Liver (tissue), 9 donors: ENCODE measurements around the gene GMEB2. TPM values are rescaled to one million over a fixed set of nuclear protein-coding genes. Genes with fewer than 3 reads are reported as not detected.

Source experiments
- DNase-seq: peaks from one replicate; pipeline ENCODE4 v3.0.0-alpha.2; 2017; ENCODE audit warnings: low spot score
- H3K27ac ChIP-seq, 2 donors: one replicate each; pipeline ENCODE4 v1.7.0; 2013; ENCODE audit warnings: inconsistent platforms in 2 of 2, low read length in 2 of 2, control low read depth in 1 of 2, low read depth in 1 of 2, mild to moderate bottlenecking in 1 of 2
- H3K27me3 ChIP-seq, 4 donors: one replicate each; pipeline versions ENCODE4 v1.6.1 to v1.7.0; 2013; ENCODE audit warnings: low read length in 3 of 4, inconsistent platforms in 1 of 4, mild to moderate bottlenecking in 1 of 4, moderate library complexity in 1 of 4; ENCODE audit not compliant: control insufficient read depth in 4 of 4, insufficient read depth in 4 of 4
- H3K36me3 ChIP-seq, 4 donors: one replicate each; pipeline versions ENCODE4 v1.6.1 to v1.7.0; 2013; ENCODE audit warnings: low read length in 3 of 4, mild to moderate bottlenecking in 3 of 4, low read depth in 1 of 4, moderate library complexity in 1 of 4; ENCODE audit not compliant: control insufficient read depth in 4 of 4, insufficient read depth in 3 of 4
- H3K4me1 ChIP-seq, 4 donors: one replicate each; pipeline versions ENCODE4 v1.6.1 to v1.7.0; 2013; ENCODE audit warnings: low read length in 3 of 4, mild to moderate bottlenecking in 3 of 4, moderate library complexity in 1 of 4; ENCODE audit not compliant: control insufficient read depth in 4 of 4, insufficient read depth in 4 of 4
- H3K4me3 ChIP-seq, 3 donors: one replicate each; pipeline versions ENCODE4 v1.6.1 to v1.7.0; 2013; ENCODE audit warnings: low read length in 3 of 3, control low read depth in 1 of 3, low read depth in 1 of 3, mild to moderate bottlenecking in 1 of 3
- H3K9ac ChIP-seq, 2 donors: one replicate each; pipeline ENCODE4 v1.7.0; 2013; ENCODE audit warnings: low read length in 2 of 2, mild to moderate bottlenecking in 2 of 2, moderate library complexity in 2 of 2, control low read depth in 1 of 2, low read depth in 1 of 2
- H3K9me3 ChIP-seq, 4 donors: one replicate each; pipeline versions ENCODE4 v1.6.1 to v1.7.0; 2013; ENCODE audit warnings: low read length in 3 of 4; ENCODE audit not compliant: control insufficient read depth in 4 of 4
- CTCF ChIP-seq: fragments of 150-350 bp; IDR thresholded peaks from 2 replicates; pipeline ENCODE4 v1.5.1; 2017; ENCODE audit warnings: improper control_type of control experiment, low read depth, low read length; ENCODE audit not compliant: missing input control
- EGR1 ChIP-seq, 2 donors: IDR thresholded peaks; 2 replicates each; pipeline ENCODE4 v1.6.1; 2016 to 2018; ENCODE audit warnings: antibody characterized with exemption in 2 of 2, low read depth in 2 of 2
- FOXA1 ChIP-seq: IDR thresholded peaks from 2 replicates; pipeline ENCODE4 v1.6.1; 2016; ENCODE audit warnings: antibody characterized with exemption
- FOXA2 ChIP-seq: IDR thresholded peaks from 2 replicates; pipeline ENCODE4 v1.6.1; 2016; ENCODE audit warnings: antibody characterized with exemption
- GABPA ChIP-seq, 2 donors: IDR thresholded peaks in 1 of 2; conservative IDR thresholded peaks in 1 of 2; 2 replicates each; pipeline ENCODE4 v1.6.1; 2016; ENCODE audit warnings: antibody characterized with exemption in 2 of 2, mild to moderate bottlenecking in 1 of 2, moderate library complexity in 1 of 2
- HNF4A ChIP-seq, 2 donors: conservative IDR thresholded peaks; 2 replicates each; pipeline ENCODE4 v1.6.1; 2016; ENCODE audit warnings: antibody characterized with exemption in 2 of 2, mild to moderate bottlenecking in 2 of 2
- HNF4G ChIP-seq: IDR thresholded peaks from 2 replicates; pipeline ENCODE4 v1.6.1; 2016; ENCODE audit warnings: antibody characterized with exemption
- JUND ChIP-seq, 2 donors: IDR thresholded peaks; 2 replicates each; pipeline ENCODE4 v1.6.1; 2016; ENCODE audit warnings: antibody characterized with exemption in 2 of 2
- MAX ChIP-seq: IDR thresholded peaks from 2 replicates; pipeline ENCODE4 v1.6.1; 2016; ENCODE audit warnings: antibody characterized with exemption
- NR2F2 ChIP-seq: IDR thresholded peaks from 2 replicates; pipeline ENCODE4 v1.6.1; 2016; ENCODE audit warnings: antibody characterized with exemption
- RAD21 ChIP-seq, 2 donors: IDR thresholded peaks; 2 replicates each; pipeline ENCODE4 v1.6.1; 2016; ENCODE audit warnings: antibody characterized with exemption in 2 of 2, mild to moderate bottlenecking in 2 of 2
- REST ChIP-seq: IDR thresholded peaks from 2 replicates; pipeline ENCODE4 v1.6.1; 2016; ENCODE audit warnings: antibody characterized with exemption, mild to moderate bottlenecking
- RXRA ChIP-seq, 2 donors: IDR thresholded peaks; 2 replicates each; pipeline ENCODE4 v1.6.1; 2017 to 2018; ENCODE audit warnings: antibody characterized with exemption in 2 of 2, mild to moderate bottlenecking in 1 of 2
- SP1 ChIP-seq: IDR thresholded peaks from 2 replicates; pipeline ENCODE4 v1.6.1; 2018; ENCODE audit warnings: antibody characterized with exemption, mild to moderate bottlenecking
- TAF1 ChIP-seq: conservative IDR thresholded peaks from 2 replicates; pipeline ENCODE4 v1.6.1; 2016; ENCODE audit warnings: antibody characterized with exemption, mild to moderate bottlenecking
- YY1 ChIP-seq: IDR thresholded peaks from 2 replicates; pipeline ENCODE4 v1.6.1; 2016; ENCODE audit warnings: antibody characterized with exemption, mild to moderate bottlenecking
- WGBS: extraction: QIAGEN DNeasy Blood & Tissue Kit; methylation state at CpG from one replicate; pipeline ENCODE4 v1.1.7; 2013; 5-methylcytosine and 5-hydroxymethylcytosine counted together
- polyA plus RNA-seq, 2 donors: library from polyadenylated mRNA; stranded (reverse) in 1 of 2; unstranded in 1 of 2; fragments of 200-250 nt in 1 of 2; fragments of >200 nt in 1 of 2; fragmentation: Nextera tagmentation in 1 of 2; extraction: Ambion mirVana in 1 of 2; gene quantifications; one replicate each; pipeline versions ENCODE4 v1.2.1 to v1.2.3, GENCODE V29; 2013 to 2015
- total RNA-seq, 2 donors: library from RNA; depleted of rRNA; stranded (reverse); fragments of >200 nt; gene quantifications; one replicate each; pipeline ENCODE4 v1.2.3, GENCODE V29; 2014
- TF ChIP-seq, protein P1 (sequence below): IDR thresholded peaks from 2 replicates; pipeline ENCODE4 v1.6.1; 2016; ENCODE audit warnings: antibody characterized with exemption
- TF ChIP-seq, protein P2 (sequence below): IDR thresholded peaks from 2 replicates; pipeline ENCODE4 v1.6.1; 2016; ENCODE audit warnings: antibody characterized with exemption
- donor health status: healthy.
- donor health status: healthy.
- donor health status: healthy.
- donor health status: healthy.
- donor health status: healthy.

Gene GMEB2
- total and polyA plus RNA-seq, 4 donors: 1.3 to 8.6 (median 5.3) TPM

DNA sequence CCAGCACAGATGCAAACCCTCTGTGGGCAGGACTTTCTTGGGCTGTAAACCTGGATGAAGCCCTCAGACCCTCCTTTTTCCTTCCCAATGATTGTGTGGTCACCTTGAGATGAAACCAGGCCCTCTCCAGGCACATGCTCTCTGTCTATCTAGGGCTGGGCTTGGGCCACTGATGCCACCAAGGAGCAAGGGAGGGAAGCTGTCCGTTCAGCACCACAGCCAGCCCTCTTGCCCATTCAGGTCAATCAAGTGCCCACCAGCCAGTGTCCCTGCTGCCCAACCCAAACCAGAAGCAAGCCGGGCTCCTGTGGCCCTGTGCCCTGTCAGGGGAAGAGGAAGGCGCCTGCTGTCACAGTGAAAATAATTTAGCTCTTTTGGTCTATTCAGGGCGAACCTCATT lies 18.3 kb upstream of the GMEB2 start:
- Histone ChIP-seq H3K9ac (no peak overlapping the region), H3K9me3 (no peaks in the 10 kb centered on the region), H3K4me3 (no peak overlapping the region), H3K27ac (no peak overlapping the region), H3K27me3 (no peaks in the 10 kb centered on the region), H3K4me1 (peaks cover 0 to 10% (median 7%) of the 10 kb centered on the region in 4 donors), H3K36me3 (no peaks in the 10 kb centered on the region)
- TF ChIP-seq TAF1: no peak
- TF ChIP-seq, protein P1, sequence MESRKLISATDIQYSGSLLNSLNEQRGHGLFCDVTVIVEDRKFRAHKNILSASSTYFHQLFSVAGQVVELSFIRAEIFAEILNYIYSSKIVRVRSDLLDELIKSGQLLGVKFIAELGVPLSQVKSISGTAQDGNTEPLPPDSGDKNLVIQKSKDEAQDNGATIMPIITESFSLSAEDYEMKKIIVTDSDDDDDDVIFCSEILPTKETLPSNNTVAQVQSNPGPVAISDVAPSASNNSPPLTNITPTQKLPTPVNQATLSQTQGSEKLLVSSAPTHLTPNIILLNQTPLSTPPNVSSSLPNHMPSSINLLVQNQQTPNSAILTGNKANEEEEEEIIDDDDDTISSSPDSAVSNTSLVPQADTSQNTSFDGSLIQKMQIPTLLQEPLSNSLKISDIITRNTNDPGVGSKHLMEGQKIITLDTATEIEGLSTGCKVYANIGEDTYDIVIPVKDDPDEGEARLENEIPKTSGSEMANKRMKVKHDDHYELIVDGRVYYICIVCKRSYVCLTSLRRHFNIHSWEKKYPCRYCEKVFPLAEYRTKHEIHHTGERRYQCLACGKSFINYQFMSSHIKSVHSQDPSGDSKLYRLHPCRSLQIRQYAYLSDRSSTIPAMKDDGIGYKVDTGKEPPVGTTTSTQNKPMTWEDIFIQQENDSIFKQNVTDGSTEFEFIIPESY: no peak
- no peak for TF ChIP-seq CTCF
- TF ChIP-seq RXRA (IDR thresholded peaks at IDR 0.05): no peak
- no peak for TF ChIP-seq JUND (IDR thresholded peaks at IDR 0.05)
- no peak for TF ChIP-seq HNF4A (conservative IDR thresholded peaks at IDR 0.05)
- TF ChIP-seq REST: no peak
- TF ChIP-seq MAX: no peak
- no peak for TF ChIP-seq FOXA2
- TF ChIP-seq GABPA (IDR thresholded peaks at IDR 0.05 in 1 of 2, conservative IDR thresholded peaks at IDR 0.05 in 1 of 2): no peak
- no peak for TF ChIP-seq HNF4G
- no peak for TF ChIP-seq EGR1 (IDR thresholded peaks at IDR 0.05; ENCODE audit: low read depth in 2 of 2)
- no peak for TF ChIP-seq NR2F2
- TF ChIP-seq YY1: no peak
- no peak for TF ChIP-seq FOXA1
- no peak for TF ChIP-seq SP1
- no peak for TF ChIP-seq RAD21 (IDR thresholded peaks at IDR 0.05)
- TF ChIP-seq, protein P2, sequence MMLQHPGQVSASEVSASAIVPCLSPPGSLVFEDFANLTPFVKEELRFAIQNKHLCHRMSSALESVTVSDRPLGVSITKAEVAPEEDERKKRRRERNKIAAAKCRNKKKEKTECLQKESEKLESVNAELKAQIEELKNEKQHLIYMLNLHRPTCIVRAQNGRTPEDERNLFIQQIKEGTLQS: no peak
- WGBS: 70% methylated on average over 4 of the region's 4 CpGs
- no peak for DNase-seq
